SW480 (cell line): ENCODE results near the gene UBAC1.

Source experiments
- DNase-seq: peaks from one replicate; pipeline ENCODE4 v3.0.0-alpha.2; 2016; ENCODE audit warnings: low spot score

The UBAC1 gene

DNA sequence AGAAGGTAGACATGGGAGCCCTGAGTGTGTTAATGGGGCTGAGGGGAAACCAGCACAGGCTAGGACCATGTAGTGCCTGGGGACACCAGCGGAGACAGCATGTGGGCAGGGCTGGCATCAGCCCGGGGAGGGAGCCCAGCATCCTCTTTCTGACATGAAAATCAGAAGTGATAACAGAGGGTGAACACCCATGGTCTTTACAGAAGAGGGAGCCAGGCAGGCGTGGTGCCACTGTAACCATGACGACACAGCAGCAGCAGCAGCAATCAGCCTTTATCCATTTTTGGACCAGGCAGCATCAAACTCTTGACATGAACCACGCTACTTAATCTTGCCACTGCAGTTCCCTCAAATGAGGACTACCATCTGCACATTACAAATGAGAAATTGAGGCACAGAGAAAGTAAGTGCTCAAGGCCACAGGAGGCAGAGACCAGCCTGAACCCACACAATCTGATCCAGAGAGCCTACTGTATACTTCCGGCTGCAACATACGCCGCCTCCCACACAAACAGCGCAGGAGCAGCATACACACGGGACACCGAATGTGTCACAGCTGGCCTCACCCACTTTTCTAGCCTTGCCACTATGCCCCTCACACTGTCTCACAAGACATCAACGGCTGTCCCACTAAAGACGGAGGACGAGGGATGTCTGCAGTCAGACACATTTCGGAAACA, 77.6 kb downstream of the UBAC1 start:
- no peak for DNase-seq
